C4-2B (cell line): ENCODE data around the gene SLC25A43.

Experiments used
- ZFX ChIP-seq: fragments of 450-650 bp; IDR thresholded peaks from 2 replicates; pipeline ENCODE4 v1.6.1; 2017
- TF ChIP-seq, protein P1 (sequence below): fragments of 450-650 bp; conservative IDR thresholded peaks from 2 replicates; pipeline ENCODE4 v1.5.1; 2017; ENCODE audit warnings: mild to moderate bottlenecking

DNA sequence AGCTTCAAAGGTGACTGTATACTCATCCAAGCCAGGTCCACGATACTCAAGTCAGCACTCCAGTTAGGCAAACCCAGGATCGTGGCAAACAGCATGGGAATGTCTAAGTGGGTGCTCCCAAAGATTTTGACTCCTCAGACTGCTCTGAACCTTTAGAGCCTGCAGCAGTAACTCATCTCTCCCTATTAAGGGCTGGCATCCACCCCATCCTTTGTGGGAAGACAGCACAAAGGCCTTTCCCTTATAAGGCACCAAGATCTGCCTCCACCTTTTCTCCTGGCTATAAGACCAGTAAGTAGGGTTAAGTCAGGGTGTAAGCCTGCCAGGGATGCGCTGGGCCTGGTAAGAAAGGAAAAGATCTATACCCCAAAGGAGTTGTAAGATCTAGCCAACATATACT, 23.6 kb upstream of the SLC25A43 start:
- TF ChIP-seq, protein P1, sequence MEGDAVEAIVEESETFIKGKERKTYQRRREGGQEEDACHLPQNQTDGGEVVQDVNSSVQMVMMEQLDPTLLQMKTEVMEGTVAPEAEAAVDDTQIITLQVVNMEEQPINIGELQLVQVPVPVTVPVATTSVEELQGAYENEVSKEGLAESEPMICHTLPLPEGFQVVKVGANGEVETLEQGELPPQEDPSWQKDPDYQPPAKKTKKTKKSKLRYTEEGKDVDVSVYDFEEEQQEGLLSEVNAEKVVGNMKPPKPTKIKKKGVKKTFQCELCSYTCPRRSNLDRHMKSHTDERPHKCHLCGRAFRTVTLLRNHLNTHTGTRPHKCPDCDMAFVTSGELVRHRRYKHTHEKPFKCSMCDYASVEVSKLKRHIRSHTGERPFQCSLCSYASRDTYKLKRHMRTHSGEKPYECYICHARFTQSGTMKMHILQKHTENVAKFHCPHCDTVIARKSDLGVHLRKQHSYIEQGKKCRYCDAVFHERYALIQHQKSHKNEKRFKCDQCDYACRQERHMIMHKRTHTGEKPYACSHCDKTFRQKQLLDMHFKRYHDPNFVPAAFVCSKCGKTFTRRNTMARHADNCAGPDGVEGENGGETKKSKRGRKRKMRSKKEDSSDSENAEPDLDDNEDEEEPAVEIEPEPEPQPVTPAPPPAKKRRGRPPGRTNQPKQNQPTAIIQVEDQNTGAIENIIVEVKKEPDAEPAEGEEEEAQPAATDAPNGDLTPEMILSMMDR = no peak
- TF ChIP-seq ZFX = no peak
